Hematopoietic multipotent progenitor cell (in vitro differentiated cells): ENCODE results near the gene RHEB. TPM values are rescaled to one million over a fixed set of nuclear protein-coding genes. Genes with fewer than 3 reads are reported as not detected.

Source experiments
- DNase-seq, 3 donors: peaks; one replicate each; pipeline ENCODE4 v3.0.0-alpha.2; 2011 to 2015; ENCODE audit warnings: low read depth in 2 of 3, low spot score in 2 of 3
- small RNA-seq: library from RNA; depleted of rRNA; stranded (forward); fragments of <200 nt; gene quantifications from one replicate; pipeline ENCODE3, GENCODE V24; 2012
- total RNA-seq: library from RNA; depleted of rRNA; stranded (reverse); fragments of >200 nt; gene quantifications from one replicate; pipeline ENCODE4 v1.2.3, GENCODE V29; 2012

The RHEB gene
- total RNA-seq, 1 donor = 23.2 TPM

- DNase-seq = no peak
These were observed 96.5 kb downstream of the RHEB start for GRCh38 chr7:151423226-151423625.

- no peak for DNase-seq
These were observed 97.5 kb downstream of the RHEB start for GRCh38 chr7:151422212-151422611.

GRCh38 chr7:151420144-151420543 is 99.6 kb downstream of the RHEB start:
- DNase-seq = no peak

DNA sequence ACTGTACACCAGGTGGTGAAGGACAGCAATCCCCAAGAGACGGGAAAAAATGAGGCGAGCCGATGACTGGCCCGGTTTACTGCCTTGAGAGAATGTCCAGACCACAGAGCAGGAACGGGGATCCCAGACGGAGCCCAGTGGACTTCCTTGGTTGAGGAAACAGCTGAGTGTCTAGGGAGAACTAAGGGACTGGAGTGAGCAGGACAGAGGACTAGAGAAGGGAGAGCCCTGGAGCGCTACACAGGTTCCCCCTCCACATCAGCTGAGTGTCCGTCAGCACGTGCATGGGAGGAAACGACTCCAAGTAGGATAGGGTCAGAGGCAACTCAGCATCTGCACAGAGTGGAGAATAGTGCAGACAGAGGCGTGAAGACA is 102.8 kb downstream of the RHEB start:
- DNase-seq = no peak

GRCh38 chr7:151416112-151416940 is 103.4 kb downstream of the RHEB start:
- no peak for DNase-seq

Small RNA genes lying within 50 kb of the gene (small RNA-seq; reads per million reads assigned to genes)
- gene MIR3907 (not detected), gene RN7SL76P (not detected)

Other genes with a start within 250 kb of the RHEB start
- gene NUB1, start 178.1 kb downstream of the RHEB start, total RNA-seq = 33.1 TPM
- 1.1 TPM for gene WDR86, start 109.9 kb downstream of the RHEB start, total RNA-seq
- gene CRYGN, start 79.8 kb downstream of the RHEB start, total RNA-seq = not detected